Smooth muscle cell (in vitro differentiated cells): ENCODE data around the gene BANF2. TPM values are rescaled to one million over a fixed set of nuclear protein-coding genes. Genes with fewer than 3 reads are reported as not detected.

Source experiments
- DNase-seq: peaks from one replicate; lab custom pipeline; 2025; ENCODE audit not compliant: unreplicated experiment; lab: John Stamatoyannopoulos, UW
- H2AFZ ChIP-seq: fragments of 200-600 bp; sonication (generic); 2 replicates; pipeline ENCODE4 v1.6.0; 2016; ENCODE audit warnings: antibody characterized with exemption, low read depth, mild to moderate bottlenecking
- H3F3A ChIP-seq: fragments of 200-600 bp; sonication (generic); 2 replicates; pipeline ENCODE4 v1.6.0; 2017; ENCODE audit warnings: antibody characterized with exemption, low read depth
- H3K27ac ChIP-seq: fragments of 200-600 bp; sonication (generic); 2 replicates; pipeline ENCODE4 v1.5.1; 2016; ENCODE audit warnings: low read depth, mild to moderate bottlenecking
- H3K27me3 ChIP-seq: fragments of 200-600 bp; sonication (generic); 2 replicates; pipeline ENCODE4 v1.6.1; 2016; ENCODE audit warnings: low read depth, mild to moderate bottlenecking
- H3K36me3 ChIP-seq: fragments of 200-600 bp; sonication (generic); 2 replicates; pipeline ENCODE4 v1.5.1; 2016; ENCODE audit warnings: low read depth
- H3K4me1 ChIP-seq: fragments of 200-600 bp; sonication (generic); 2 replicates; pipeline ENCODE4 v1.5.1; 2016; ENCODE audit warnings: low read depth
- H3K4me2 ChIP-seq: fragments of 200-600 bp; sonication (generic); 2 replicates; pipeline ENCODE4 v1.6.0; 2016; ENCODE audit warnings: mild to moderate bottlenecking
- H3K4me3 ChIP-seq: fragments of 200-600 bp; sonication (generic); 2 replicates; pipeline ENCODE4 v1.5.1; 2016; ENCODE audit warnings: mild to moderate bottlenecking
- H3K79me2 ChIP-seq: fragments of 200-600 bp; sonication (generic); 2 replicates; pipeline ENCODE4 v1.6.0; 2016; ENCODE audit warnings: low read depth, mild to moderate bottlenecking
- H3K9ac ChIP-seq: fragments of 200-600 bp; sonication (generic); 2 replicates; pipeline ENCODE4 v1.6.0; 2016; ENCODE audit warnings: low read depth
- H3K9me3 ChIP-seq: fragments of 200-600 bp; sonication (generic); replicated peaks from 2 replicates; pipeline ENCODE4 v1.5.1; 2016; ENCODE audit warnings: low read depth
- H4K20me1 ChIP-seq: fragments of 200-600 bp; sonication (generic); 2 replicates; pipeline ENCODE4 v1.6.0; 2016; ENCODE audit warnings: low read depth
- WGBS: methylation state at CpG from one replicate; pipeline ENCODE4 v1.1.7; 2016; ENCODE audit warnings: low lambda C conversion rate; 5-methylcytosine and 5-hydroxymethylcytosine counted together
- polyA plus RNA-seq: library from polyadenylated mRNA; unstranded; fragments of >200 nt; fragmentation: Nextera tagmentation; extraction: Ambion mirVana; gene quantifications from 2 replicates; pipeline ENCODE4 v1.2.1, GENCODE V29; 2016
- total RNA-seq: library from RNA; depleted of rRNA; stranded (reverse); fragments of >200 nt; gene quantifications from 2 replicates; pipeline ENCODE4 v1.2.3, GENCODE V29; 2014
- TF ChIP-seq, protein P1 (sequence below): fragments of 200-600 bp; sonication (generic); IDR thresholded peaks from 2 replicates; pipeline ENCODE4 v1.5.1; 2017; ENCODE audit warnings: borderline replicate concordance, mild to moderate bottlenecking, antibody characterized with exemption; ENCODE audit not compliant: insufficient read depth, poor library complexity, severe bottlenecking

Gene BANF2
- total and polyA plus RNA-seq, 2 experiments from 2014 or later = not detected

GRCh38 chr20:17685168-17685567 lies 14.6 kb upstream of the BANF2 start:
- TF ChIP-seq, protein P1, sequence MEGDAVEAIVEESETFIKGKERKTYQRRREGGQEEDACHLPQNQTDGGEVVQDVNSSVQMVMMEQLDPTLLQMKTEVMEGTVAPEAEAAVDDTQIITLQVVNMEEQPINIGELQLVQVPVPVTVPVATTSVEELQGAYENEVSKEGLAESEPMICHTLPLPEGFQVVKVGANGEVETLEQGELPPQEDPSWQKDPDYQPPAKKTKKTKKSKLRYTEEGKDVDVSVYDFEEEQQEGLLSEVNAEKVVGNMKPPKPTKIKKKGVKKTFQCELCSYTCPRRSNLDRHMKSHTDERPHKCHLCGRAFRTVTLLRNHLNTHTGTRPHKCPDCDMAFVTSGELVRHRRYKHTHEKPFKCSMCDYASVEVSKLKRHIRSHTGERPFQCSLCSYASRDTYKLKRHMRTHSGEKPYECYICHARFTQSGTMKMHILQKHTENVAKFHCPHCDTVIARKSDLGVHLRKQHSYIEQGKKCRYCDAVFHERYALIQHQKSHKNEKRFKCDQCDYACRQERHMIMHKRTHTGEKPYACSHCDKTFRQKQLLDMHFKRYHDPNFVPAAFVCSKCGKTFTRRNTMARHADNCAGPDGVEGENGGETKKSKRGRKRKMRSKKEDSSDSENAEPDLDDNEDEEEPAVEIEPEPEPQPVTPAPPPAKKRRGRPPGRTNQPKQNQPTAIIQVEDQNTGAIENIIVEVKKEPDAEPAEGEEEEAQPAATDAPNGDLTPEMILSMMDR = no peak
- Histone ChIP-seq H2AFZ (no peak overlapping the region), H3K4me3 (no peak overlapping the region), H3K9ac (no peak overlapping the region), H3K4me2 (no peak overlapping the region), H3K79me2 (peaks cover 11% of the 10 kb centered on the region), H3K9me3 (no peaks in the 10 kb centered on the region), H3K36me3 (no peaks in the 10 kb centered on the region), H3F3A (no peaks in the 10 kb centered on the region), H3K4me1 (peaks cover 4% of the 10 kb centered on the region), H4K20me1 (peaks cover 9% of the 10 kb centered on the region), H3K27ac (no peak overlapping the region), H3K27me3 (no peaks in the 10 kb centered on the region)
- 82% methylated on average over 1 of the region's 1 CpG for WGBS
- DNase-seq = no peak

- WGBS = 71% methylated on average over 3 of the region's 3 CpGs
Observed at GRCh38 chr20:17687800-17688199, 12.0 kb upstream of the BANF2 start.

GRCh38 chr20:17688965-17689364 lies 10.8 kb upstream of the BANF2 start:
- Histone ChIP-seq H3K4me1 (no peaks in the 10 kb centered on the region), H2AFZ (no peak overlapping the region), H3K4me2 (no peak overlapping the region), H3K79me2 (no peaks in the 10 kb centered on the region), H3K4me3 (no peak overlapping the region), H3K36me3 (no peaks in the 10 kb centered on the region), H3K9me3 (no peaks in the 10 kb centered on the region), H3K9ac (no peak overlapping the region), H3K27me3 (no peaks in the 10 kb centered on the region), H3K27ac (no peak overlapping the region), H4K20me1 (no peaks in the 10 kb centered on the region), H3F3A (no peaks in the 10 kb centered on the region)
- TF ChIP-seq, protein P1 = no peak
- DNase-seq = no peak
- WGBS = 59% methylated on average over 2 of the region's 2 CpGs

More at GRCh38 chr20:17687800-17688199, 12.0 kb upstream of the BANF2 start:
- no peak for DNase-seq
- no peaks in the 10 kb centered on the region for H4K20me1 ChIP-seq
- no peak overlapping the region for H3K27ac ChIP-seq
- H2AFZ ChIP-seq = no peak overlapping the region
- H3K79me2 ChIP-seq = no peaks in the 10 kb centered on the region
- H3F3A ChIP-seq = no peaks in the 10 kb centered on the region
- H3K9ac ChIP-seq = no peak overlapping the region
- no peaks in the 10 kb centered on the region for H3K27me3 ChIP-seq
- no peak overlapping the region for H3K4me2 ChIP-seq
- TF ChIP-seq, protein P1 = no peak
- no peaks in the 10 kb centered on the region for H3K9me3 ChIP-seq
- no peaks in the 10 kb centered on the region for H3K36me3 ChIP-seq
- no peak overlapping the region for H3K4me3 ChIP-seq
- peaks cover 2% of the 10 kb centered on the region for H3K4me1 ChIP-seq

DNA sequence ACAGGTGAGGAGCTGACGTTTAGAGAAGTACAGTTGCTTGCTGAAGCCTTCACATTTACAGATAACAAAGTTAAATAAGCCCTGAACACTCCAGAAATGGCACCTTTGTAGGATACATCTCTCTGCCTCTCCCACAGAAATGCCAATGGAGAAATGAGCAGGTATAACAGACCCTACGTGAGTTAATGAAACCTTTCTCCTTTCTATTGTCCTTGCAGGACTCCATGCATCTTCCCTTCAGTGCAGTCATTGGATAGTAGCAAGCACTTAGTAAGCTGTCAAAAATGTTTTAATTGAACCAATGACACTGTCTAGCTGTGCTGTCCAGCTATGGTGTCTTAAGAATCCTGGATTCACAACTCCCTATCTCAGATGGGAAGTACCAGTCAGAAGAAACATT lies 9.6 kb upstream of the BANF2 start:
- Histone ChIP-seq H4K20me1 (no peaks in the 10 kb centered on the region), H2AFZ (no peak overlapping the region), H3K27me3 (no peaks in the 10 kb centered on the region), H3K36me3 (no peaks in the 10 kb centered on the region), H3K79me2 (no peaks in the 10 kb centered on the region), H3K4me3 (no peak overlapping the region), H3K4me1 (no peaks in the 10 kb centered on the region), H3K27ac (no peak overlapping the region), H3F3A (no peaks in the 10 kb centered on the region), H3K4me2 (no peak overlapping the region), H3K9ac (no peak overlapping the region), H3K9me3 (no peaks in the 10 kb centered on the region)
- 83% methylated on average over 2 of the region's 2 CpGs for WGBS
- TF ChIP-seq, protein P1 = no peak
- no peak for DNase-seq
